Activated T-cell treated with anti-CD3 and anti-CD28 coated beads for 48 hours (primary cell): Measurements from ENCODE around the gene KCTD11.

Source experiments
- DNase-seq: peaks from one replicate; pipeline ENCODE4 v3.0.0-alpha.2; 2020; ENCODE audit warnings: low read depth

Gene KCTD11

DNA sequence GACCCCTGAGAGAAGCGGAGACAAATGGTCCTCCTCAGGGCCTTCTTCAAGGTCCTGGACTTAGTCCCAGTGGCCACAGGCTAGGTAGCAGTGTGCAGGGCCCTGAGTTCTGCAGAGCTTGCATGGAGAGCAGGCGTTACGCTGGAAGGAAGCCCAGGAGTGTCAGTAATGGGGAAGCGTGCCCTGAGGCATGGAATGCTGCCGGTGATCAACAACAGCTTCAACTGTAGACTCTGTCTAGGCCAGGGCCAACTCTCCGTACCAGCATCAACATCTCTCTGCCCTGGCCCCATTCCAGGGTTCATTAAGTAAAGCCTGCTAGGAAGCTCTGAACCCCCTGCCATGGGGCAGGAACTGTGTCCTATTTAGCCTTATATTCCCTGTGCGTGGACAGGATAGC lies 28.4 kb downstream of the KCTD11 start:
- no peak for DNase-seq

DNA sequence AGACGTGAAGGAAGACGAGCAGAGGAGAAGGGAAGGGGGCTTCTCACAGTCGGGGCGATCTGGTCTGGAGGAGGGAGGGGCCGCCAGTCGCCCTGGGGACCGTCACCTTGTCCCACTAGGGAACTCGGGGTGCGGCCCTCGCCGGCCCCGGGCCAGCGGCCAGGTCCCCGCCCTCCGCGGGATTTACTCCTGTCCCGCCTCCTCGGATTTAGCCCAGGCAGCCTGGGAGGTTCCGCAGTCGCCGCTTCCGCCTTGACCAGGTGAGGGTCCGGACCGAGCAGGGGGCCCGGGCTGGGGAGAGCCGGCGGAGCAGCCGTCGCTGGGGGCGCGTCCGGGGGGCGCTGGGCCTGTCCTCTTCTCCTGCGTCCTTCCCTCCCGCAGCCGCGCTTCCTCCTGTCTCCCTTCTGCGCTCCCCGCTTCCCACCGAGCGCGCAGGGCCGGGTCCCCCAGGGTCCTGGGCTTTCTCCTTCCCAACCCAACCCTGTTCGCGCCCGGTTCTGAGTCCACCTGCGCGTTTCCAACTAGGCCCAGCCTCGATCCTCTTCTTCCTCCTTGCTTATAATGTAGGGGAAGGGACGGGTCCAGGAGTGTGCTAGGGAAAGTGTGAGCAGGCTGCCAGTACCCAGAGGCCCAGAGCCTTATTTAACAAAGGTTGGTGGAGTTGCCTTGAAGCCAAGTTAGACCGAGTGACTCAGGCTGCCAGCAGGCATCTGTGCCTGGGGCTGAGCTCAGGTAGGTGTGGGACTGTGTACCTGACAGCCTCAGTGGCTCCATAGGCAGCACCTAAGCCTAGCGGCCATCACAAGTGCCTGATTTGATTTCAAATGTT lies 29.1 kb downstream of the KCTD11 start, which contains the start of gene TNK1:
Gene TNK1 (plus strand): TSS at position 235 of the 829 bp plus-strand sequence. CDS start 1,838 bp downstream, outside the sequence.
- DNase-seq = no peak

DNA sequence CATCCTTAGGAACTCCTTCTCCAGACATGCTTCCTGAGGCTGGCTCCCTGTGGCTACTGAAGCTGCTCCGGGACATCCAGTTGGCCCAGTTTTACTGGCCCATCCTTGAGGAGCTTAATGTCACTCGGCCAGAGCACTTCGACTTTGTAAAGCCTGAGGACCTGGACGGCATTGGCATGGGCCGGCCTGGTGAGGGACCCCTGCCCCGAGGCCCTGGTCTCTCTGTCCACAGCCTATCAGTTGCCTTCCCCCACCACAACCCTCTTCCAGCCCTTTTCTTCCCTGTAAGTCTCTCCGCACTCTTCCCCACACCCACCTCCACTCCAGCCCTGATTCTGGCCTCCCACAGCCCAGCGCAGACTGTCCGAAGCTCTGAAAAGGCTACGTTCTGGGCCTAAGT lies 30.9 kb downstream of the KCTD11 start:
- DNase-seq = no peak

DNA sequence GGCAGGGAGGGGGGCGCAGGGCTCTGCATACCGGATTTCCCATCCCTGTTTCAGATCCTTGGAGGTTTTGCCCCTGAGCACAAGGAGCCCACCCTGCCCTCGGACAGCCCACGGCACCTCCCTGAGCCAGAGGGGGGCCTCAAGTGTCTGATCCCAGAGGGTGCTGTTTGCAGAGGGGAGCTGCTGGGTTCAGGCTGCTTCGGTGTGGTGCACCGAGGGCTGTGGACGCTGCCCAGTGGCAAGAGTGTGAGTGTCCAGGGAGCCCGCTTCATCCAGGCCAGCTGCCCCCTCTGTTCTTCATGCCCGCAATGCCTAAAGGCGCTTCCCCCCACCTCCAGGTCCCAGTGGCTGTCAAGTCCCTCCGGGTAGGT lies 31.4 kb downstream of the KCTD11 start:
- no peak for DNase-seq

DNA sequence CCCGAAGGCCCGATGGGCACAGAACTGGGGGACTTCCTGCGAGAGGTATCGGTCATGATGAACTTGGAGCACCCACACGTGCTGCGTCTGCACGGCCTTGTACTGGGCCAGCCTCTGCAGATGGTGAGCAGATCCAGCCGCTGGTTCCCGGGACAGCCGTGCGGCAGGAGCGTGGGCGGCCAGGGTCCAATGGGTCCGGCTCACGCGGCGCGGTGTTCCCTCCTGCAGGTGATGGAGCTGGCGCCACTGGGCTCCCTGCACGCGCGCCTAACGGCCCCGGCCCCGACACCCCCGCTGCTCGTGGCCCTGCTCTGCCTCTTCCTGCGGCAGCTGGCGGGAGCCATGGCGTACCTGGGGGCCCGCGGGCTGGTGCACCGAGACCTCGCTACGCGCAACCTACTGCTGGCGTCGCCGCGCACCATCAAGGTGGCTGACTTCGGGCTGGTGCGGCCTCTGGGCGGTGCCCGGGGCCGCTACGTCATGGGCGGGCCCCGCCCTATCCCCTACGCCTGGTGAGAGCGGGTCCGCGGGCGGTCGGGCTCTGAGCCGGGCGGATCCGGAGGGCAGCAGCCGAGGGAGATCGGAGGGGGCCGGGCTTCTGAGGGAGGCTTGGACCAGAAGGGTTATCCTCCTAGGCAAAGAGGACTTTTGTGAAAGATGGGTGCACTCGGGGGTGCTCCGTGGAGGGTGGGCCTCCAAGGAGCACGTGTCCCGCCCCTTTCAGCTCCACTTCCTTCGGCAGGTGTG lies 32.0 kb downstream of the KCTD11 start:
- DNase-seq = peak; percentile 79

DNA sequence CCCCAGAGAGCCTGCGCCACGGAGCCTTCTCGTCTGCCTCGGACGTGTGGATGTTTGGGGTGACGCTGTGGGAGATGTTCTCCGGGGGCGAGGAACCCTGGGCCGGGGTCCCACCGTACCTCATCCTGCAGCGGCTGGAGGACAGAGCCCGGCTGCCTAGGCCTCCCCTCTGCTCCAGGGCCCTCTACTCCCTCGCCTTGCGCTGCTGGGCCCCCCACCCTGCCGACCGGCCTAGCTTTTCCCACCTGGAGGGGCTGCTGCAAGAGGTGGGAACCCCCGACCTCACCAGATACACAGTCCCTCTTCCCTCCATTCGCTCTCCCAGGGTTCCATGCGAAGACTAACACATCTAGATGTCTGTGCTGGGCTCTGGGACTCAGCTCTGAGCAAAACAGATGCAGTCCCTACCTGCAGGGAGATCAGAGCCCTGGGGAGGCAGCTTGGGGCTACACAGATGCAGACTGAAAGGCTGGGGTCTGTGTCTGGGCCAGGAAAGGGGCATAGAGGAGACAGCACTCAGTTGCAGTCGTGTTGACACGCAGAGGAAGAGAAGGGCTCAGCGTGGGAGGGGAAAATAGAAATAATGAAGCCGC lies 32.6 kb downstream of the KCTD11 start:
- DNase-seq = no peak

DNA sequence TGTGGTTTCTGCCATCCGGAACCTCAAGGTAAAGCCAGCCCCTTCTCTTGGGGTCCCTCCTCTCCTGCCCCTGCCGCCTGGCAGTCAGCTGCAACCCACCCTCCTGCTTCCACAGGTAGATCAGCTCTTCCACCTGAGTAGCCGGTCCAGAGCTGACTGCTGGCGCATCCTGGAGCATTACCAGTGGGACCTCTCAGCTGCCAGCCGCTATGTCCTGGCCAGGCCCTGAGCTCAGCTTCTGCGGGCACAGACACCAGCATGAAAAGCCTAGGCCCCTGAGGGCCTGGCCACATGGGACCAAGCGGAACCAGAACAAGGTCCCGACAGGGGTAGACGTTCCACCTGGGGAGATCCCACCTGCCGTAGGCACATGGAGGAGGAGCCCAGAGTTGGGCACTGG lies 36.9 kb downstream of the KCTD11 start:
- no peak for DNase-seq

DNA sequence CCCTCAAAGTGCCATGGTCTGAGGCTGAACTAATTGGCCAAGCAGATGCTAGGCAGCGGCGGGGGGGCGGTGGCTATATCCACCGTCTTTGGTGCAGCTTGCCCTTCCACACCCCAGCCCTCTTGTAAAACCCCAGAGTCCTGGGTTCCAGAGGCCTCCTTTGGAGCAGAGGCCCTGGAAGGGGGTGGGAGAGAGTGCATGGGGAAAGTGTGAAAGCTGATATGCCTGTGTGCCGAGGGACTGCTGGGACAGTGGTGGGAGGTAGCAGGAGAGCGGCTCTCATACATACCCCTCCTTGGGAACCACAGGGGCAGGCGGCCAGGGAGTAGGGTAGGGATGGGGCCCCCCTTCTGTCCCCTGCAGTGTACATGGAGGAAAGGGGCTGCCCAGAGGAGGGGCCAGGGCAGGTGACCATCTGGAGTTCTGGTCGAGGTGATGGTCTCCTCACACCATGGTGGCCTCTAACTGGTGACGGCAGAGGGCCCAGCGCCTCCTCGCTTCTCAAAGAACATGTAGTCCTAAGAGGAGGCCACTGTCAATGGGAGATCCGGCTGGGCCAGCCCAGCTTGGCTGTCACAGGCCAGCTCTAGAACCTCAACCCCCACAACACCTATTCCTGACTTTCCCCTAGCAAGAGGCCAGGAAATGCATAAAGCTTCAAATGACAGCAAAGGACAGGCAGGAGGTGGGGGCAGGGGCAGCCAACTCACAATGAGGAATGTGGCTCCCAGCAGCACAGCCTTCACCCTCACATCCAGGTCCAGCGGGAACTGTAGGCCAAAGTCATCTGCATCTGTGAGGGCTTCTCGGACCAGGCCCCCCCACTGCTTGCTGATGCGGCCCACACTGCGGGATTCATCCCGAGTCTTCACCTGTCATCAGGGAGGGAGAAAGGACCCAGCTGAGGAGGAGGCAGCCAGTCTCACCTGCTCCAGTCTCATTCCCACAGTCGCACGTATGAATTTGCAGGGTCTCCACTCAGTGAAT lies 38.3 kb downstream of the KCTD11 start:
- no peak for DNase-seq

DNA sequence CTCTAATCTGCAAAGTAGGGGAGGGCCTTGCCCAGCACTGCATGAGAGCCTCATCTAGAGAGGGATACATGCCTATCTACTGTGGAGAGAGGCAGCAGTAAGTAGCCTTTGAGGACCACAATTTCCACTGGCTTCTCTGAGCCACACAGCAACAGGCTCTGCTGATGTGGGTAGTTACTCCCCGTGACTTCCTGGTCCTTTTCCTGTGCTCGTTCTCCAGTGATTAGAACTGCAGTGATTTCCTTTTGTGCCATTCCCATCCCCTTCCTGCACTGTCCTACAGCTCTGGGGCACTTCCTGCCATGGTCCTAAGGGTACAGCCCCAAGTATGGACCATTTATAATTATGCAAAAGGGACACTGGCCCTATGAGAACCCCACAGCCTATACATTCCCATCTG lies 39.3 kb downstream of the KCTD11 start:
- DNase-seq = no peak

DNA sequence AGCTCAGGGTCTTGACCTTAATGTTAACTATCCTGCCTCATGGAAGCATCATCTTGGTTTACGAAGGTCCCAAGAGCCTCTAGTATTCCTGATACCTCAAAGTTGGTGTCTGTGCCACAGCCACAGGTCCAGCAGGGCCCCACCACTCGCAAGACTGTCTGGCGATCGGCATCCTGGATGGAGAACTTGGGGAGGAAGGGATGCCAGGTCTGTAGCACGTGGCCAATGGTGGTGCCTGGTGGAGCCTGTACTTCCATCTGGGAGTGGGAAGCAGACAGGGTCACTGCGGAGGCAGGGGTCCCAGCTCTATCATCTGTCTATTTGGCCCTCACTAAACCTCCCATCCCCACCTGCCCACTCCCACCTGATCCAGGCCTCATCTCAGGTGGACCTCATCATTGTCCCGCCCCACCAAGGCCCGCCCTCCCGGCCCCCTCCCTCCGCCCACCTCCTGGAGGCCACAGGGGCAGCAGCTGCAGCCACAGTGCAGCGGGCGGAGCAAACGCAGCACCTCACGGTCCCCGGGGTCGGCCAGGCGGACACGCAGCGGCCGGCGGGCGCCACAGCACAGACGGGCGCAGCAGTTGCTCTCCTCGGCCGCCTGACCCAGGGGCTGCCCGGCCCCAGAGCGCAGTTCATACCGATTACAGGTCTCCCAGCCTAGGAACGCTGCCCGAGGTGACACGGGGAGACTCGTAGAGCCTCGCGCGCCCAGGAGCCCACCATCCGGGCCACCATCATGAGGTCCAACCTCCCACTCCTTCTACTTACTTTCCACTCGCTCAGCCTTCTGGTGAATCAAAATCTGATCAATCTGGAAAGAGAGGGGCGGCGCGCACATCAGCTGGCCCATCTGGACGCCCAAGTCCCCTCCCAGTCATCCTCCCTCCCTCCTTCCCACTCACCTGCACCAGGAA lies 41.0 kb downstream of the KCTD11 start:
- DNase-seq = no peak

DNA sequence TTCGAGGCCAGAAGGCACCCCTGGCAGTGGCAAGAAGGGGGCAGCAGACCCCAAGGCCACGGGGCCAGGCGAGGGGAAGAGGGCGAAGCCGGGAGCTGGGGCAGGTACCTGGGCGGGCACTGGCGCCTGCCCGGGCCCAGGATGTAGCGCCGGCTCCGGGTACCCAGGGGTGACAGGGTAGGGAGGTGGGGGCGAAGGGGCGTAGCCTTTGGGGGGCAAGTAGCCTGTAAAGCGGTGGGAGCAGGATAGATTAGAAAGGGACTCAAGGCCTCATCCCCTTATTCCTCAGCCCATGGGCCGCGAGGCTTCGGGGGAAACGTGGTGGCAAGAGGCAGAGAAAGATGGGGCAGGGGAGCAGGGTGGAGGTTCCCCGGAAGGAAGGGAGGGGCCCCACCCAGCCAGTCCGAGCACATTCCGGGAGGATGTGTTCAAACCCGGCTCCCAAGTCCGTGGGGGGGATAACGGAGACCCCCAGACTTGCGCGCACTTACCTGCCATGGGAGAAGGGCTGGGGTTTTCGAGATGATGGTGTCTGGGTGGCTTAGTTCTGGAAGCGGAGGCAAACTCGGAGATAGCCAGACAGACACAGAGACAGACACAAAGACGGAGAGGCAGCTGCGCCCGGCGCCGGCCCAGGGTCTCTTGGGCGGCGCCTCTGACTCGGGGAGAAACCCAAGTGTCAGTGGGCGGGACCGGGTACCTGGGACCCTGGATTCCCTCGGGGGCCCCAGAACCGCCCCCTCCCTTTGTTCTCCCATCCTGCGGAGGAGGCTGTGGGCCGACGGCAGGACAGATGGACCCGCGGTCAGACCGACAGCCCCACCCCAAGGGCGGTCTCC lies 41.9 kb downstream of the KCTD11 start:
- DNase-seq = peak; percentile 37

DNA sequence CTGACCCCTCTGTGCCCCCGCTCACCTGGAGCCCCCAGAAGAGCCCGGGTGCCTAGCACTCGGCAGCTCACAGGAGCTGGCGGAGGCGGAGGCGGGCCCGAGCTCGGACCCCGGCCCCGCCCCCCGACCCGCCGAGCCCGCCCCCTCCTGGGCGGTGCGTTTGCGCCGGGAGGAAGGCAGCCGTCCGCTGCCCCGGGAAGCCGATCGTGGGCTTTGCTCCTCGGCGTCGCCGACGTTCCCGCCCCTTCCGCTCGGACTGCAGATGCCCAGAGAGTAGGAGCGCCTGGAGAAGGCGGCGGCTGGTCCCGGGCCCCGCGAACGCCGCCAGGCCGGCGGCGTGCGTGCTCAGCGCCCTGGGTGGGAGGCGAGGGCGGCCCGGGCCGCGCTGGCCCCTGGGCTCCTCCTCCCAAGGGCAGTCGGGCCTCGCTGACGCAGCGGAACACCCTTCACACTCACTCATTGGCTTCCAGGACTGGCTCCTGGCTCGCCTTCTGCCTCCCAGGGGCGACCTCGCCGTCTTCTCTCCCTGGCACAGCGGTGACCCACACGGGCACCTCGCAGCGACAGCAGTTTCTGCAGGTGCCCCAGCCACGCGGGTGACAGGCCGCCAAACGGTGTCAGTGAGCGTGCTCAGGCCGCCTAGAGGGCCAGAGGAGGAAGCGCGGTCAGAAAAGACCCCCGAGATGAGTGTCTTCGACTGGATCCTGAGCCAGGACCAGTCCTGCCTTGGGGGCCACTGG lies 42.7 kb downstream of the KCTD11 start, which contains the start of gene PLSCR3:
Gene PLSCR3 (minus strand): TSS at position 74 of the 740 bp plus-strand sequence. CDS start 415 bp downstream, outside the sequence.
- DNase-seq = peak; percentile 88

DNA sequence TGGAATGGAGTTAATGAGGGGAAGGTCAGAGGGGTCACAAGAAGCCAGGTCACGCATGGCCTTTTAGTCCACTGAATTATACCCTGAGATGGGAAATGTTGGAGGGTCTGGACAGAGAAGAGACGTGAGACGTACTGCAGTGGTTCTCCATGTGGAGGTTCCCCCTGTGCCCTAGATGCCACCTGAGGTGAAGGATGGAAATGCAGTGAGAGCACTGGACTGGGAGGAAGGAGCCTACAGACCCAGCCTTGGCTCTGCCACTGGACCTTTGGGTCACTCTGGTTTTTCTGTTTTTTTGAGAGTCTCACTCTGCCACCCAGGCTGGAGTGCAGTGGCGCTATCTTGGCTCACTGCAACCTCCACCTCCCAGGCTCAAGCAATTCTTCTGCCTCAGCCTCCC lies 44.2 kb downstream of the KCTD11 start:
- DNase-seq = no peak

DNA sequence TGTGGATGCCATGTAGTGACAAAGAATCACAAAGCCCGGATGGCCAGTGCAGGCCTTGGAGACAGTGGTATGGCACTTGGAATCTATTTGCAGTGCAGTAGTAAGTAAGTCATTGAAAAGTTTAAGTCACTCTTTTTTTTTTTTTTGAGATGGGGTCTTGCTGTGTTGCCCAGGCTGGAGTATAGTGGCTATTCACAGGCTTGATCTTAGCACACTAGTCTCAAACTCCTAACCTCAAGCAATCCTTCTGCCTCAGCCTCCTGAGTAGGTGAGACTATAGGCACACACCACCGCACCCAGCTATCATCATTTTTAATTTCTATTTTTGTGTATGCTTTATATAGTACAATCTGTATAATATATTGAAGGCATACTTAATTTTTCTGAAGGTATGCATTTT lies 46.6 kb downstream of the KCTD11 start:
- no peak for DNase-seq

DNA sequence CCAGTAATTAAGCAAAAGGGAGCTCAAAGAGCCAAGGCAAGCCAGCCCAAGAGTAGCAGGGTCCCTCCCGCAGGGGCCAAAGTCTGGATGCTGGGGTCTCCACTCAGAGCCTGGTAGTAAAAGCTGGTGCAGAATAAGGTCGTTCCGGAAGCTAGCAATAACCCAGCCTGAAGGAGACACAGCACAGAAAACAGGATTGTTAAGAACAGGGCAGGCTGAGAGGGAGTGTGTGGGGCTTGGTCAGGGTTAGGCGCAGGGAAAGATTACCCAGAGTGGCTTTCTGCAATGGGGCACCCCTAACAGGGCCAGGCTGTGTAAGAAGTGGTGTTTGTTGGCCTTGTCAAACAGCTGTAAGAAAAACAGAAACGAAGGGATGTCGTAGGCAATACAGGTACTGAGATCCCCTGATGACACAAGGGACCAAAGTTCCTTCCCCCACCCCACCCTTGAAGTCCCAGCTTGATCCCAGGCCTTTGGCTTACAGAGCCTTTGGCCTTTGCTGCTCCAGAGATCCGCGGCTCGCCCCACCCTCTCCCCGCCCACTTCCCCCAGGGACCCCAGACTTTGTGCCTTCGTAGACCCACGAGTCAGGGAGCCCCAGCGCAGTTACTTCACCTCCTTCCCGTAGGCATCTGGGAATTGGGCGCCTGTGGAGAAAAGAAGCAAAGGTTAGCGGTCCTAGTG lies 51.2 kb downstream of the KCTD11 start:
- no peak for DNase-seq

DNA sequence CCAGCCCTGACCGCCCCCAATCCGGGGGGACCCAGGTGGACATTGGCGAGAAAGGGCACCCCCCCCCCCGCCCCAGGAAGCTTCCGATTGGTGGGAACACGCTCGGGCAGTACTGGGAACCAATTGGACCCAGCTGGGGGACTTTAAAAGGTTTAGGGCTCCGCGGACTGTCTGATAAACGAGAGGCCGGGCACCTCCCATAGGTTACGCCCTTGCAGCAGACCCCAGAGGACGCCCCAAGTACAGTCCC lies 51.7 kb downstream of the KCTD11 start:
- no peak for DNase-seq

DNA sequence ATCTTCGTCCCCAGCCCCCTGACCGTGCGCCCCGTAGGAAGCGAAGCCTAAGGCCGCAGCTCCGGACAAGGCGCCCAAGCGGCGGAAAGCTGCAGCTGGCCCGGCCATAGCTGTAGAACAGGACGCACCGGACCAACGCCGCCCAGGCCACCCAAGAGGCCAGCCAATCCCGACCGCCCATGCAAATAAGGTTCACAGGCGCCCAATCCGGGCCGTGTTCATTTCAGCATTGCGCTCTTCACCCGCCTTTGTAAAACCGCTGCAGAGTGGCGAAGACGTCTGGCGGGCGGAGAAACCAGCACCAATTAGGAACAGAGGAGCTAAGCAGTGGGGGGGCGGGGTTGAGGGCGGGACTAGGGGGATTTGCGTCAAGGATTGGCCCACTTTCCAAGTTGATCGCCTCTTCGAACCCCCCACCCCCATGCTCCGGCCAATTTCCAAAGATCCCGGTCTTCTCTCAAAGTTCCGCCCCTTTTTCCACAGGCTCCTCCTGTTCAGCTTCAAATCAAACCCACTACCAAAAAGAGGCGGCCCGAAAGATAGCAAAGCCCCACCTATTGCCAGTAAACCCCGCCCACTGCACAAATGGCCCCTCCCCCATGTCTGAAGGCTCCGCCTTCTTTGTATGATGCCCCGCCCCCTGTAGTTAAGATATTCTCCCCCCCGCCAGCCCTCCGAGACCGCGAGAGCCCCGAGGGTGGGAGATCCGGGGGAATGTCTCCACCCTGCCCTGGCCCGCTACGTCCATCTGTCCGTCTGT lies 52.2 kb downstream of the KCTD11 start, which contains the start of gene TMEM256:
Gene TMEM256 (minus strand): TSS at position 121 of the 760 bp plus-strand sequence. CDS start 13 bp downstream, at position 108.
- DNase-seq = peak; percentile 90
